Measurements from ENCODE around the gene RASGEF1B.

Gene RASGEF1B

DNA sequence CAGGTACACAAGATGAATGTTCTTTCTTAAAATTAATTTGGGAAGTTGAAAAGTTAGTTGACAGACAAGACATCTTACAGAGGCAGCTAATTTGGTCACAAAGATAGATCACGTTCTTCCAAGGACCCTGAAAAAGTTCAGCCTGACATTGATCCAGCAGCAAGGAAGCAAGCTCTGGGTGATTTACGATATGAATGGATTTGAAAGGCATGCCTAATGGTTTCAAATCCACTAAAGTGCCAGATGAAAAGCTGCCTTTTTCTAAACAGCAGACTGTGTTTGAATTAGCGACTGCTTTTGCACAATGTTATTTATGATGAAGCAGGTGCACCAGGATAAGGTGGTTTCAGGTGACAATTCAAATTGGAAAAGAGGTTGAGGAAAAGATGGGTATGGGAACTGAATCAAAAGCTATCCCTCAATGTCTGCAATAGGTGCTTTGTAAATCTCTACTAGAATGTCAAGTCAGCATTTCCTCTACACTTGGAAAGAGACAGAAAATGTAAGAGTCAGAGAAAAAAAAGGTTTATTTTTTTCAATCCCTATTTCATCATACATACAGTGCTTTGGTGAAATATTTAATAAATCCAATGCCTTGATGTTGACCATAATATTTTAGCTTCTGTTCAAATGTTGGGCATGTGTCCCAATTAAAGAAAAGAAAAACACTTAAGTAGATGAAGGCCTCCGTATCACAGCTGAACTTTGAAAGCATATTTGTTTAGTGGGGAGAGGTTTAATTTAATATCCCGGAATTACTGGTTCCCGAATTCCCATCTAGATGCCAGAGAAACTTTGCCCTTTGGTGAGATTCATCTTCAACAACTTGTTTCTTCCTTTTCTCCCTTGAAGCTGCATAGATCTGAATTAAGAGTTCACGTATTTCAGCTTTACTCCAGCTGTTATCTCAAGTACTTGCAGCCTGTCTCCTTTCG is 6.0 kb downstream of the RASGEF1B start:
- DNase-seq, result no peak

DNA sequence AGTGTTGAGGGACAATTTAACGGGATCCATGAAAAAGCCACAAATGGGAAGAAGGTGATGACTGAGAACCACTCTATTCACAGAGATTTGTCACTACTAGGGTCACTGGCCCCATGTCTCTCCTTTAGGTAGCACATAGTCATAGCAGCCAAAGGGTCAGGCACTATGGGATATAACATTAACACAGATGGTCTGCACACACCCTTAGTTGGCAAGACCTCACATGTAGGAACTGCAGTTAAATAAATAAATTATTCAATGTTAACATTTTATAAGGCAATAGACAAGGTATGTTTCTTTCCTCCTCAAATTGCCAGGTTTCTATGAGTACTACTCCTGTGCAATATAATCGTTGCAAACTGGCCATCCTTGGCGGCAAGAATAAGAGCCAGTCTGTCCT is 10.9 kb downstream of the RASGEF1B start:
- DNase-seq, result no peak

DNA sequence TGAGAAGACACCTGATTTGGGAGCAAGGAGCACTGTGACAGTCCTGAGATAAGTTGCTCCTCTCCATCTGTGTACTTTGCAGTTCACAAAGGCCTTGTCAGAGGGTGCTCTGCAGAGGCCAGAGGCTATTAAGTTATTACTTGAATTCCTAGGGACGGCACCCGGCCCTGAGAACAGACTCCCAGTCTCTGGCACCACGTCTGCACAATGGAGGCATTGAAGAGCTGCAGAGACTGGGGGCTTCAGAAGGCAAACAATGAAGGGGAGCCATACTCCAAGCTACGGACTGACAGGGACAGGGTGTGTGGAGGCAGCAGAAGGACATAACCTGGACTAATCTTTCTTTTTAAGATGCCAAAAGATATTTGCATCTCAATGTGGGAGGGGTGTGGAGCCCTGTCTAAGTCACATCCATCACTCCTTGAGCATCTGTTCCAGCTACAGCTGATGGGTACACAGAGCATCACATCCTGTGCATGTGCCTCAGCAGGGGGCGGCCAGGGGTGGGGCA is 11.5 kb downstream of the RASGEF1B start:
- DNase-seq, result no peak

DNA sequence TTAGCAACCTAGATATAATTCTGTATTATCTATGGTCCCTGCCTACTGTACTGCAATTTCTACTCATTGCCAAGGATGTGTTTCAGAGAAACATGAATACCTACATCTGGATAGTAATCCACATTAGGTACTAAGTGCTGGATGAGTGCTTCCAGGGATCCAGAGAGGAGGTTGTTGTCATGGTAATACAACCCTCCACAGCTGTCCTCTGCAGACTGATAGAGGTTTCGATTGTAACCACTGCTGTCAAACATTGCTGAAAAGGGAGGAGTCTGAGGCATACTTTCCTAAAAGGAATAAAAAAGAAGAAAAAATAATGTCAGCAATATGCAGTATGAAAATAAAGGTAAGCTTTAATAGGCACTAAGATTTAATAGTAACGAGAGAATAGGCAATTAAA is 12.5 kb downstream of the RASGEF1B start:
- no peak for DNase-seq

DNA sequence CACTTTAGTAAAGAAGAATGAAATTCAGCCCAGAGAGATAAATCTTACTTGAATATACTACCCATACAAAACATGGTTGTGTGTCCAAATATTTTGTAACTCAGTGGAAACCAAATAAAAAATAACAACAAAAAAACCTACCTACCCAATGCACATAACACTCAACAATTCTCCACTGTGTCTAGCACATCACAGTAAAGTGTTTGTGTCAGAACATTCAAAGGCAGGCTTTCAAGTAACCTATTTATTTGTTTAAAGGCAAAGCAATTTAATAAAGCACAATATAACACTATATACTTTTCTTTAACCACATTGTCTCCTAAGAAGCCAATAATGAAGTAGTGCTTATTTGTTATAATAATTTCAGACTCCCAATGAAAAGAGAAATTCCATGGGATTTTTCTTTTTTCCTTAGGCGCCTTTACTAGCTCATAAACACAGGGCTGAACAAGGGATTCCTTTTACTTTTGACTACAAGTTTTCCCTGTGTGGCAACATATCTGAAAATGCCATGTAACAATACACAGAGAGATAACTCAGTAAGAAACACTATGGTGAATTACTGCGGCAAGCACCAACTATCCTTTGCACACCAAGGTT is 13.7 kb downstream of the RASGEF1B start:
- DNase-seq, result no peak

DNA sequence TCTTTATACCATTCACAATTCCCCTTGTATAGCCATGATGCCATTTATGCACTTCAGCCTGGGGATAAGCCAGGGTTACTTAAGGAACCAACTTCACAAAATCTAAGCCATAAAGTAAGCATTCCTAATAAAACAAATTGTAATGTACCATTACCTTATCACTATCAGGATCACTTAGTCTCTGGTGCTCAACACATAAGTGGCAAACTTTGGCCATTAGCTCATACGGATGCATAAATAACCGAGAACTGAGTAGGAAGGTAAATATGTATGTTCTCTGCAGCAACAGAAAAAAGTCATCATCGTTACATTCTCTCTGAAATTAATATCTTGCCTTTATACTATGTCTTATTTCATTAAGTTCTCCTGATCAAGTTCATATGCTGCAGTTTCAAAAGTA is 14.4 kb downstream of the RASGEF1B start:
- DNase-seq, result no peak

DNA sequence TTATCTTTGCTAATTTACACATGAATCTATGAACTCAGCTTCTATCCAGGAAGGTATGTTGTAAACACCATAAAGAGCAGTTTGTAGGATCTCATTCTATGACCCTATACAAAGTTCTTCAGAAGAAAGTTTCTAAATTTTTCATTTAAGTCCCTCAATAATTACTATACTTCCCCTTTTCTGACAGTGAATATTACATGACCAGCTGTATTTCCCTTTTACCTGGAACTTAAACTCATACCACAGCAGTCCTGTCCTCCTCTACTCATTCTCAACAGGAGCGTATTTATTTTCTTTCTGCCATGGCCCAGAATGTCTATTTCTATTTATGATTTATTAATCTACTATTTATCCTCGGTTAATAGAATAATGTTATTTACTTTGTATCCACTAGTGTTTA is 15.8 kb downstream of the RASGEF1B start:
- no peak for DNase-seq

DNA sequence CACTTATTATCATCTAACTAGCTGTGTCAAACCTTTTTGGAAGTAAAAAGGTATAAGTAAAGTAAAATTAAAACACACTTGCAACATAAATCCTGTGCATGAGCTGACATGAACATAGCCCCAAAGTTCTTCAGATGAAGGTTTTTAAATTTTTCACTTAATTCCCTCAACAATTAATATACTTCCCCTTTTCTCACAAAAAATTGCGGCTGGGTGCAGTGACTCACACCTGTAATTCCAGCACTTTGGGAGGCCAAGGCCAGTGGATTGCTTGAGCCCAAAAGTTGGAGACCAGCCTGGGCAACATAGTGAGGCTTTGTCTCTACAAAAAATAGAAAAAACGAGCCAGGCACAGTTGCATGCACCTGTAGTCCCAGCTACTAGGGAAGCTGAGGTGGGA is 16.8 kb downstream of the RASGEF1B start:
- DNase-seq, result no peak

DNA sequence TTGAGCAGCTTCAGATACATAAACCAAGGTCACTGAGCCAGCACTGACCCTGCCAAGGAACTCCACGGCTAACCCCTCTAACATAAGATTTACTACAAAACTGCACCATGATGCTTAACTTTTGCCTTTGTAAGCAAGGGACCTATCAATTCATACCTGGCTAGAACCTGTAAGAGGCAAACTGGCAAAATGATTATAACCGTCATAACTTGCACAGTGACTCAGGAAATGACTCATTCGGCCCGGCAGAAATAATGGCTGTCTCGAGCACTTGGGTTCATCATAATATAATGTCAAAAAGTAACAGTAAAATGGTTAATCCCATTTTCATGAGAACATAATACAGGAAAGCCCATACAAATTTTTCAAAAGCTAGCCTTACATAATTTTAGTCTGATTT is 17.2 kb downstream of the RASGEF1B start:
- no peak for DNase-seq

DNA sequence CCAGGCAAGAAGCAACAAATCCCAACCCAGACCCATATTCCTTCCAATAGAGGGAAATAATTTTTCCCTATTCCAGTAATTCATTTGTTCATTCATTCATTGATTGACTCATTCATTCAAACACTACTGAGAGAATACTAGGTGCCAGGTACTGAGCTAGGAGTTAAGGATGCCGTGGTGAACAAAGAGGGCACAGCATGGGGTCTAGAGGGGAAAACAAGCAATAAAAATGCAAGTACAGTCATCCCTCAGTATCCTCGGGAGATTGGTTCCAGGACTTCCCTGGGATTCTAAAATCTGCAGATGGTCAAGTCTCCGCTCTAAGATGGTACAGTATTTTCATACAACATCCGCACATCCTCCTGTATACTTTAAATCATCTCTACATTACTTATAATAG is 18.7 kb downstream of the RASGEF1B start:
- no peak for DNase-seq

DNA sequence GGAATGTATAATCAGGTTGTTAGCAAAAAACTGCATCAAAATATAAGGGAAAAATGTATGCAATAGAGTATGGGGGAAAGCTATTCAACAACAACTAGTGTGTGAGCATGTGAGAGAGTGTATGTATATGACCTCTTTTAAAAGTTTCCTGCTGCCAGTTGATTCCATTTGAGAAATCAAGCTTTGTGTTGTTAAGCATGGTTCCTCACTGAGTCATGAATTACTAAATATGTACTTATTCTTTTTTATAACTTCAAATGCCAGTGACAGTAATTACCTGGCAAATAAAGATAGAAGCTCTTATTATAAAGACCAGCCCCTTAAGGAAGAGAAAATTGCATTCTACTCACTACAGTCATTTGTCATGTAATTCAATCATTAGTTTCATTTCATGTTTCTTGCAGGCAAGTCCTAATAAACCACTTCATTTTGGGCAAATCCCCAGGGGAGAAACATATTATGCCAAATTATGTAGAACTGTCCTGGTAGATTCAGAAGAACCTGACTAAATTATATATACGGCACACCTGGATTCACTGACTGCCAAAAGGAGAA is 19.2 kb downstream of the RASGEF1B start:
- DNase-seq, result no peak

DNA sequence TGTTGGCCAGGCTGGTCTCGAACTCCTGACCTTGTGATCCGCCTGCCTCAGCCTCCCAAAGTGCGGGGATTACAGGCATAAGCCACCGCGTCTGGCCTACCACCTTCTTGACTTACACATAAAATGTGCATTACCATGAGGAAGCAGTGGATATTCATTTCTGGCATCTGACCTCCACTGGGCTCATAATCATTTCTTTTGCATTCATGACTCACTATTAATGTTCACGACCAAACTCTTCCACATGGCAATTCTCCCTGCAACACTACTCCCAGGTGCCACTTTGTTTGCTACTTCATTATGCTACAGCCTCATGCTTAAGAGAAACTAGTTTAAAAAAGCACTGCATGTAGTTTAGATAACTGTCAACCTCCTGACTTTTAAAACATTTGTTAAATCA is 22.7 kb downstream of the RASGEF1B start:
- DNase-seq, result no peak

DNA sequence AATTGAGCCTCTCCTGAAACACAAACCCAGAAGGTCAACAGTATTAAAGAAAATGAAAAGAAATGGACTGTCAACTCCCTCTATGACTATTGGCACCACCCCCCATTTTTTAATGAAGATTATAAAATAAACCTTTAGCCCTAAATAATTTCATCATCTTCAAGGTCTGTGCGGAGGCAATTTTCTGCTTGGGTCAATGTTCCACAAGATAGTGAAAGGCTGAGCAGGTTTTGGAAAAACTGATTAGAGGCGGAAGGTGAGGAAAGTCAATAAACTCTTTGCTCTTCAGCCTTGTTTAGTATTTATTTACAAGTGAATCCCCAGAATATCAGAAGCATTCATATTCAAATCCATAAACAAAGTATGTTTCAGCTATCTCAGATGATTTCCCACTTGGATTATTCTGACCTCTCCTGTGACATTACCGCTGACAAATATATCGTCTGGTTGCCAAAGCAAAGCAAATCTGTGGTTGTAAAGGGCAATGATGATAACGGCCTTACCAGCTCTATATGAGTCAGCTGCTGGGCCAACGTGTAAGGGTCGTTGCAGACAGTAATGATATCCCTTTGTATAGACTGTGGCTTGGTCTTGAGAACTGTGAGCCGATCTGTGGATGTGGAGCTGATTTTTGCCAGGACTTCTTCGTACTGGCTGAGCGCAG is 24.0 kb downstream of the RASGEF1B start:
- DNase-seq, result no peak

DNA sequence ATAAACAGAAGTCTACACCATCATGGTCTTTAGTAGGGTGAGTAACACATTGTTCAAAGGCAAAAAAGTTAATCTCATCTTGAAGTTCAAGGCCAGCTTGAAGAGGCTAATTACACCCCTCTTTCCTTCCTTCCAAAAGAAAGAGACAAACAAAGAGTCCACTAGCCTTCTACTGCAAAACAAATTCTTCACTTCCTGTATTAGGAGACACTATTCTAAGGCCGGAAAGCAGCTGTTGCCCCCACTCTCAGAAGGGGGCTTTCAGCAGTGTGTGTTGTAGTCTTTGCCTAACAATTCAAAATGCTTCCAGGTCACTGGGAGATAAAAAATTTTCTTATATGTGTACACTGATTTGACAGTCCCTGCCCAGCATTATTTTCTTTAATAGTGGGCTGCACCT is 25.1 kb downstream of the RASGEF1B start:
- no peak for DNase-seq

DNA sequence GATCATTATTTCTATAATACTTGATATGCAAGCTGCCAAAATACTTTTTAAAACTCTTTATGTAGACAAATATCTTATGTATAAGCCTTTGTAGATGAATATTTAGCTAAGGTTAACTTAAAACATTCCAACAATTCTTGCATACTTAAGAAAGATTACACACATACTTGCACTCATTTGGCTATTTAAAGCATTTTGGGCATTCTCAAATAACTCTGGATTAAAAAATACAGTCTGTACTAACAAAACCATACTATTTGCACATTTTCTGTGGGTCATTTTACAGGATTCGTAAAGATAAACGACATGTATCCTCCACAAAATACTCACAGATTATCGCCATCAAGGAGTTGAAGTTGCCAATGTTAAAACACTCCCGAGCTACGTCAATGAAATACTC is 26.5 kb downstream of the RASGEF1B start:
- no peak for DNase-seq

DNA sequence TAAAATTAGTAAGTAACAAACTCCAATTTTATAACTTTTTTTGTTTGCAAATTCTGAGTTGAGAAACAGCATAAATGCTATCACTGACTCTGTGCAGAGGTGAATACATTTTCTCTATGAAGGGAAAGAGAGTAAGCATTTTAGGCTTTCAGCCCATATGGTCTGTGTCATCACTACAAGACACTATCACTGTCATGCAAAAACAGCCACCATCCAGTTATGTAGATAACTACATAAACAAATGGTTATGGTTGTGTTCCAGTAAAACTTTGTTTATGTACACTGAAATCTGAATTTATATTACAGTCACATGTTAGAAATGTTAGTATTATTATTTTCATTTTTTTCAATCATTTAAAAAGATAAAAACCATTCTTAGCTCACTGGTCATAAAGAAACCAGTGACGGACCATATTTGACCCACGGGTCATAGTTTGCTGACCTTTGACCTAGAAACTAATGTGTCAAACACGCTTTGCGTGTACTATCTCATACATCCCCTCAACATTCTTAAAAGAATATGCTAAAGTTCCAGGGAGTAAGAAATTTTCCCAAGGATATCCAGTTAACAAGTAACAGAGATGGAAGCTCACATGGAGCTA is 29.1 kb downstream of the RASGEF1B start:
- DNase-seq, result no peak

DNA sequence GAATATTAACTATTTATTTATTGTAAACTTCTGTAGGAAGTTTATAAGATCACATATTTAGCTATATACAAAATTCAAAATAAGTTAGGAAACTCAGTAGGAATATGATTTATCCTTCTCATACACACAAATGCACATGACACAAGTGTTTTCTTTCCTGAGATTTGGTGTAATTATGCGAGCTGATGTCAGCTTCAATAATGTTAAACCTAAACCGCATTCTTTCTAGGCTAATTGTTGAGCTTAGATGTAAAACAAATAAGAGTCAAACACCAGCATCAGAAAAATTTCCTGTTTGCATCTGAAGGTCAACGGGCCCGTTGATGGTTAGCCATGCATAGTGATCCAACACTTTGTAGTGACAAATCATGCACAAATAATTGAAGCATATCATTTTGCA is 30.8 kb downstream of the RASGEF1B start:
- no peak for DNase-seq

DNA sequence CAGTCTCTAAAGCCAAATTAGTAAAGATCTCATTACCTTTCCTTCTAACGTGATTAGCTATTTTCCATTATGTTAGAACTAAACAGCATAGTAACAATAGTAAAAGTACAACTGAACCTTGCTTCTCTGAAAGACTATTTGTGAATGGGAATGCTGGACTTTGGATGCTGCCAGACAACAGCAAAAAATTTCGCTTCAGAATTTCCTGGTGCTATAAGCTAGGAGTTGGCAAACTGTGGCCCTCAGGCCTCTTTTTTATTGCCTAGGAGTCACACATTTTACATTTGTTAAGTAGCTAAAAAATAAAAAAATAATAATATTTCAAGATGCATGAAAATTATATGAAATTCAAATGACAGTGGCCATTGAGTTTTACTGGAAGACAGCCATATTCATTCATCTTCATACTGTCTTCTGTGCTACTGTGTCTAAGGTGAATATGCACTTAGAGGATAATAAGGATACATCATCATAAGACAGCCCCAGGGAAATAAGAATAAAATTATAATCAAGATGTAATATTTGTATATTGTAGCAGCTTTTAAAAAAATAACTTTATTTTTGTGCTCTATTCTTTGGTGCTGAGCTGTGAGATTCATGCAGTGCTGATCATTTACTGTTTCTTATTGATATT is 34.6 kb downstream of the RASGEF1B start:
- DNase-seq, result no peak

DNA sequence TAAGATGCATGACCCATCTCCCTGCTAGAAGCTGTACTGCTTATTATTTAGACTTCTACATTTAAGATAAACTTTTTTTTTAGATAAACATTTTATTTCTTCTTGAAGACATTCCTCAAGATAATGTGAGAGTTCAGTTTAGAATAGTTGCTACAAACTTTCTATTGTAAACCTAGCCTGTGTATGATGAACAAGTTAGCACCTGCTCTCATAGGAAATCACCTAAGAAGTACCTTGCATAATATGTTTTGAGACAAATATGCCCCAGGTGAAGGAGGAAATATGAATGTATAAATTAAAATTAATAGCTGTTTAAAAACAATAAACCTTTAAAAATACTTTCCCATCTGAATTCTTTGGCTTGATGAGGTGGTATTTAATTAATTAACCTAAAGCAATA is 35.6 kb downstream of the RASGEF1B start:
- DNase-seq, result no peak

DNA sequence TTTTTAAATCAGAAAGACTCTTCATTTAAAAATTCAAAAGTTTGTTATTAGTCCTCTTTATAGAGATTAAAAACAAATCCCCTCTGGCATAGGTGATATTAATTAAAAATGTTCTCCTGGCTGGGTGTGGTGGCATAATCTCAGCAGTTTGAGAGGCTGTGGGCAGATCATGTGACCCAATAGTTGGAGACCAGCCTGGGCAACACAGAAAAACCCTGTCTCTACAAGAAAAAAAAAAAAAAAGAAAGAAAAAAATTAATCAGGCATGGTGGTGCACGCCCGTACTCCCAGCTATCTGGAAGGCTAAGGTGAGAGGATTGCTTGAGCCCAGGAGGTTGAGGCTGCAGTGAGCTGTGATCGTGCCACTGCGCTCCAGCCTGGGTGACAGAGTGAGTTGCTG is 38.9 kb downstream of the RASGEF1B start:
- no peak for DNase-seq

DNA sequence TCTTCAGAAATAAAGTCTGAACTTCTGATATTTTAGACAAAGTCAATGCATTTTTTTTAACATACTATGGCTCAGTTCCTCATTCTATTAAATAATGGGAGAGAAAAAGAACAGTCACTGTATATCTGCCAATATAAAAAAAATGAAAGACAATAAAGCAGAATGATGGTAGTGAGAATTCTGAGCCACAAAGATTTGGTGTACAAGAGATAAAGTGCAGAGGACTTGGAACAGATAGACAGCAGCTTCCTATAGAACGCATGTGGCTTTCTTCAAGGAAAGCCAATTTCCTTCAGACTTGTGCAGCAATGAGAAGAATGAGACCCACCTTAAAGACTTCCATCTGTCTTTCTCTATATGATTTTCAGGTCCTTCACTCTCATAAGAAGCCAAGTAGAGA is 39.7 kb downstream of the RASGEF1B start:
- no peak for DNase-seq

DNA sequence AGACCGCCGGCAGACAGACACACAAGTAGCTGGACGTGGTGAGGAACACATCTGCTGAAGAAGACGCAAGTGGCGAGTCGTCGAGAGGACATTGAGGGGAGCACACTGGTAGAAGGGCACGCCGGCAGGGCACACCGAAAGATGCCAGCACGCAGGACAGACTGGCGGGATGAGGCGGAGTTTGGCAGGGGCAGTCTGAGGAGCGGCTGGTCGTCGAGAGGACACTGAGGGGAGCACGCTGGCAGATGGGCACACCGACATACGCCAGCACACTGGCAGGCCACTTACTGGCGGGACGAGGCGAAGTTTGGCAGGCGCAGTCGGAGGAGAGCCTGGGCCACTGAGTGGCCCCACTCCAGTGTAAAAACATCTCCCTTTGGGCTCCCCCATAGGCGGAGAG is 42.1 kb downstream of the RASGEF1B start:
- no peak for DNase-seq

DNA sequence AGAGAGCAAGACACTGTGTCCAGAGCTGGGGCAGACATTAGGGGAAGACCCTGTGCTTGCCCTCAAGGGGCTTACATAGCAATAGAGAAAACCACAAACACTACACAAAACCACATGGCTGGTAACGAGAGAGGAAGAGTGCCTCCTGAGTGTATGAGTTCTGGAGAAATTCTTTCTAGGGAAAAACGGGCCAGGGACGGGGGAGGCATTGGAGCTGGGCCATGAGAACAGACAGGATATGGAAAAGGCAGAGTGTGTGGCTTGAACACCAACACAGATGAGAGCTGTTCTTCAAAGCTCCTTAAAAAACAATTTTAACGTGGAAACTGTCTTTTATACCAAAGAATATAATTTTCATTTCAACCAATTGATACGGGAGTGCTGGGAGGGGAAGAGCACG is 42.7 kb downstream of the RASGEF1B start:
- DNase-seq, result no peak
